Measurements from ENCODE around the gene SLC27A3.

DNA sequence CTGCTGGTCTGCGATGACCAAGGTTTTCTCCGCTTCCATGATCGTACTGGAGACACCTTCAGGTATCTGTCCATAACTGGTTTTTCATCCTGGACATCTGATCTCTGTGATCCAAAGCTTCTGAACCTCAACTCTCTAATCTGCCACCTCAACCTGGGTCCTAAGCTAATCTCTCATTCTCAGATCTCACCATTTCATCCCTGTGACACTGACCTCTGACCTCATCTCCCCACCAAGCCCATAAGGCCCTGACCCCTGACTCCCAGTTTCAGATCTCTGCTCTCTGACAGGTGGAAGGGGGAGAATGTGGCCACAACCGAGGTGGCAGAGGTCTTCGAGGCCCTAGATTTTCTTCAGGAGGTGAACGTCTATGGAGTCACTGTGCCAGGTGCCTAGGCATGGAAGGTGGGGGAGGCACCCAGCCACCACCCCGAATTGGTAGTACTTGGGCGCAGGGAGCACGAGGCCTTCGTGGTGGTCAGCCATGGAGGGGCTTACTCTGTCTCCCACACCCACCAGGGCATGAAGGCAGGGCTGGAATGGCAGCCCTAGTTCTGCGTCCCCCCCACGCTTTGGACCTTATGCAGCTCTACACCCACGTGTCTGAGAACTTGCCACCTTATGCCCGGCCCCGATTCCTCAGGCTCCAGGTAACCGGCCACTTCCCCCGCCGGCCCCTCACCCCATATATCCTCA lies 3.8 kb downstream of the SLC27A3 start:
- TF ChIP-seq CTCF (IDR thresholded peaks at IDR 0.05) (no peak), POLR2A (IDR thresholded peaks at IDR 0.05) (no peak)
